NCI-H510A (cell line): ENCODE data around the gene SFXN4.

Experiments
- DNase-seq: peaks from one replicate; lab custom pipeline; 2025; lab: John Stamatoyannopoulos, UW

SFXN4 gene, protein sequence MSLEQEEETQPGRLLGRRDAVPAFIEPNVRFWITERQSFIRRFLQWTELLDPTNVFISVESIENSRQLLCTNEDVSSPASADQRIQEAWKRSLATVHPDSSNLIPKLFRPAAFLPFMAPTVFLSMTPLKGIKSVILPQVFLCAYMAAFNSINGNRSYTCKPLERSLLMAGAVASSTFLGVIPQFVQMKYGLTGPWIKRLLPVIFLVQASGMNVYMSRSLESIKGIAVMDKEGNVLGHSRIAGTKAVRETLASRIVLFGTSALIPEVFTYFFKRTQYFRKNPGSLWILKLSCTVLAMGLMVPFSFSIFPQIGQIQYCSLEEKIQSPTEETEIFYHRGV

DNA sequence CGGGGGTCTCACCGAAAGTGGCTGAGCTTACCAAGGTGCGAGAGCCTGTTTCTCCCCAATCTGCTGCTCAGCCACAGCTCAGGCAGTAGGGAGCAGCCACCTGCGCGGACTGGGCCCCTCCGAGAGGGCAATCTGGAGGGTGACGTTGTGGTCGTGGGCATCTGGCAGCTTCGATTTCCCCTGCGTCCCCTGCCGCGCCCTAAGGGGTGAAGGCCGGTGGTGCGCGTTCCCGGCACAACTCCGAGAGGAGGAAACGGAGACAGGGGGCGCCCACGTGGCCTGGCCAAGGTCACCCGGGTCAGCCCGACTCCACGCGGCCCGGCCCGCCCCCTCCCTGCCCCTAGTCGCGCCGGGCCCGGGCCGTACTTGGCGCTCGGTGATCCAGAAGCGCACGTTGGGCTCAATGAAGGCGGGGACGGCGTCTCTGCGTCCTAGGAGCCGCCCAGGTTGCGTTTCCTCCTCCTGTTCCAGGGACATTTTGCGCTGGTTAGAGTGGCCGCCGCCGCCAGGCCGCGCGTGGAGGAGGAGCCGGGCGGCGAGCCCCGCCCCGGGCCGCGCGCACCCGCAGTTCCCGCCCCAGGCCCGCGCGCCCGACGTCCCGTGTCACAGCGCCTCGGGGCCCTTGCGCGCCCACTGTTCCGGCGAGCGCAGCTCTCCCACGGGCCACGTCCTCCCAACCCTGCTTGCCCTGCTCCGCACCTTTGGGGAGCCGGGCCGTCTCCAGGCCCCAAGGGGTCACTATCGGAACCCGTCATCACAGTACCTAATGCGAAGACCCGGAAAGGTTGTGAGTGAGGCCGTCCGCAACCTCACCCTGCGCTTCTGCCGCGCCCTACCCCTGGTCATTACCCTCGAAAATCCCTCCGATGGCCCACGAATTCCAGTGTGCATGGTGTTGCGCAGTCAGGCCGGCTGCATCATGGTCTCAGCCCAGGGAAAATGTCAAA is at the start of gene SFXN4:
Gene SFXN4, minus strand, starts transcription at position 544 of the 947 bp plus-strand sequence. Its CDS starts 67 bp downstream, at position 477.
- peak; percentile 62 for DNase-seq

DNA sequence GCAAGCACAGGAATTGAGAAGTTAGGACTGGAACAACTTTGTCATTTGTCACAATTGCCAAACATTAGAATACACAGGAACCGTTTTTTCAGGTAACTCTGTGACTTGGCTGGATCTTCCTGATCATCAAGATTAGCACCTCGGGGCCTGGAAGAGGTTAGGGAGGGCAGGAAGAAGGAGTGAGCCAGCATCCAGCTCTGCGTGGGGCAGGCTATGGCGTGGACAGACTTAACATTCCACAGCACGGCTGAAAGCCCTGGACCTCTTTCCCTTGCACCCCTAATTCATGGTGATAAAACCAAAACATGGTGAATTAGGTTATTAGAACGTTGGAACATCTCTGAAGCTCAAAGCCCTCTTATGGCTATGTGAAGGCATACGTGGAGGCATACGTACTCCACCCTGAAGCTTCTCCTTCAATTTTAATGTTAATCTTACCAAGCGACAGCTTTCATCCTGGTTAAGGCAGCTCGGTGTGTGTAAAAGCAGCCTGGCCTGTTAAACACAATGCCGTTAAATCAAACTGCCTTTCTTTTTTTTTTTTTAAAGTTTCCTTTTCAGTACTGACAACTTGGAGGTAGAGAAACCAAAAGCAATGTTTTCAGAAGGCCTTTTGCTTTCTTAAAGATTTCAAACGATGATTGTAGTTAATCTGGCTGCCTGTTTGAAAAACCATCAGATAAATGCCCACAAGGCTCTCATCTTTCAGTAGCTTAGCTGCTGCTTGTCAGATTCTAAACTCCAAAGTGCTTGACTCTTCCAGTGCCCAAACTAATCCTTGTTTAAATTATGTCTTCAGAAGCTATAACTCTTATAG is 46.3 kb upstream of the SFXN4 start:
- no peak for DNase-seq

DNA sequence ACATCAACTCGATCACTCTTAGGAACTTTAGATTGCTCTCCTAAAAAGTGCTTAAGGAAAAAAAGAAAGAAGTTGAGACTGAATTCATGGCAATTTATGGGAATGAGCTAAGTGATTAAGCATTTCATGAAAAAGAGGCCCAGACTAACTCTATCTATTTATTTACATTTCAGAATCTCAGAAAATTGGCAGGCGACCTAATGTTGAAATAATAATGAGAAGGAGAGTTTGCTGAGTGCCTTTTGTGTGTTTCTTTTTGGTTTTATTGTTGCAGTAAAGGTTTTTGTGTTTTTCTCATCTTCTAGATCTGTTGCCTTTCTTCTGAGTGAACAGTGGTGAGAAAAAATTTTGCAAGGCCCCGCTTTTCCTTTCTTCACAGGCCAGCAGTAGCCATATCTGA is 45.7 kb upstream of the SFXN4 start:
- DNase-seq: no peak

DNA sequence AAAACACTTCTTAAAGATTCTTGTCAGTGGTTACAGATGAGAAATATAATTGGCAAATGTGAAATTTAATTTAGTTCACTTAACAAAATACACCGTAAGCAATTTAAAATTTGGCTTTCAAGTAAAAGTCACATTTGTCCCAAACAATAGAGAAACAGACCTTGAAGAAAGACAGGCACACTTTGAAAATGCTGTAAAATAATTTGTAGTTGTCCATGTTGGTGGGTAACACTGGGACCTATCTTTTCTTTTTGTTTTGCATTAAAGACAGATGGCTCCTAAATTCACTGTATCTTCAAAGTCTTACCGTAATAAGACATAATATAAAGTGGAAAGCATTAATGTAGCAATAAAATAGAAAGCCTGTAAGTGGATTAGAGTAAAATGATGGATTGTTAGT is 45.1 kb upstream of the SFXN4 start:
- no peak for DNase-seq

DNA sequence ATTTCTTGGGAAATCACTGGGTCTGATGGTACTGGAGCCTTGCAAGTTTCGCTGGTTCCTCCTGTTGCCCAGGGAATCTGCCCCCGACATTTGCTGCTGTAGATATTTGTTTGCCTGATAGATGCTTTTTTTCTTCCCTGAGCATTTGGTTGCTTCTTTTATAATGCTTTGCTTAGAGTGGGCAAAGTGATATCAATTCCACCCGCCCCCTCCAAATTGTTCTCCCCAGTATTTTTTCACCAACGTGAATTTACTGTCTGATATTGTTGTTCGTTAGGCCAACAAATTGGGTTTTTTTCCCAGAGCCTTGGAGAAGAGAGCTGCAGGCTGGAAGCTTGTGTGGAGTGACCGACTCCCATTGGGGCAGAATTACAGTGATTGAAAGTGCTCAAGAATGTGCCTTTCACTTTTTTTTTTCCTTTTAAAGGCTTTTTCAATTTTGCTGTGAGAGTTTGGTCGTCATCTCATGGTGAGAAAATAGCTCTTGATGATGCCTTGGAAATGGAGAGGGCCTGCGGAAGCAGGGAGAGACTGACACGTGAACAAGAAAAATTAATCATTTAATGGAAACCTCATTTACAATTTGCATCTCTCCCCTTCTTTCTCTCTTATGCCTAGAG is 44.3 kb upstream of the SFXN4 start:
- no peak for DNase-seq

DNA sequence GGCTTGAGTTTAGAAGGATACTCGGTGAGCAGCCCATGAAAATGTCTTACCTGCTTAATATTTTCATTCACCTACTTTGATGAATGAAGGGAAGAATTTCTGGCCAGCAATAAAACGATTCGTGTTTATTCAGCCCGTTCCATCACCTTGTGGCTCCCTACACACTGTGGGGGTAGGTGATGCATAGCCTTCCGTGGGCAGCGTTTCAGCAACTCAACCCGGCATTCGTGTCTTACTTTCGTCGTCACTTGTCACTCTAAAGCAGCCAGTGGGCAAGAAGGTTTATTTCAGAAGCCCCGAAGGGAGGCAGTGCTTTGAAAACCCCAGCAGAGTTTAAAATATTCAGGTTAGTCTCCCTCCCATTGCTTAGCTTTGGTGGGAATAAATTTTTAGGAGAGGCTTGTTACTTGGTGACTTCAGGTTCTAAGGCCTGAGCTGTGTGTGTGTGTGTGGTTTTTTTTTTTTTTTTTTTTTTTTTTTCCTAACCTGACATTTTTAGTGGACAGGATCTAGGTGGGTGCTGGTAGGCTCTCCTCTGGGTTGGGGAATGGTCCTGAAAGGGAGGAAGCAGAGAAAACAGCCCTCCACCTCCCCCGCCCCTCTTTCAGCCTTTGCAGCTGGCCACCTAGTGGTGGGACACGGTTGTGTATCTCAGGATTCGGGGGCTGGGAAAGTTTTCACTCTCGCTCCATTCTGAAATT is 43.7 kb upstream of the SFXN4 start:
- peak; percentile 23 for DNase-seq

DNA sequence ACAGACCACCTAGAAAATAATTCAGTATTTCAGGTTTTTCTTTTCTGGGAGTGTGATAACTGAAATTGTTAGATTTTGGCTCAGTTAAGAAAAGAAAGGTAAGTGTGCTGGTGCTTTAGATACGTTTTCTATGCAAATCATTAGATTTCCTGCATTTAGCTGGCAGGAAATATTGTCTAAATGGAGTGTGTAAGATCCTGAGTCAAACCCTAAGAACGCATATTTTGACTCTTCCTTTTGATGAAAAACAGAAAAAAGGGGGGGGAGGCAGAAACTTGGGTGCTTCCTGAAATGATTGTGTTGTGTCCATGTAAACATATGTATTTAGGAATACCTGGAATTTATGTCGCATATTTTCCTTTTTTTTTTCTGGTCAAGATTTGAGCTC is 43.0 kb upstream of the SFXN4 start:
- no peak for DNase-seq

DNA sequence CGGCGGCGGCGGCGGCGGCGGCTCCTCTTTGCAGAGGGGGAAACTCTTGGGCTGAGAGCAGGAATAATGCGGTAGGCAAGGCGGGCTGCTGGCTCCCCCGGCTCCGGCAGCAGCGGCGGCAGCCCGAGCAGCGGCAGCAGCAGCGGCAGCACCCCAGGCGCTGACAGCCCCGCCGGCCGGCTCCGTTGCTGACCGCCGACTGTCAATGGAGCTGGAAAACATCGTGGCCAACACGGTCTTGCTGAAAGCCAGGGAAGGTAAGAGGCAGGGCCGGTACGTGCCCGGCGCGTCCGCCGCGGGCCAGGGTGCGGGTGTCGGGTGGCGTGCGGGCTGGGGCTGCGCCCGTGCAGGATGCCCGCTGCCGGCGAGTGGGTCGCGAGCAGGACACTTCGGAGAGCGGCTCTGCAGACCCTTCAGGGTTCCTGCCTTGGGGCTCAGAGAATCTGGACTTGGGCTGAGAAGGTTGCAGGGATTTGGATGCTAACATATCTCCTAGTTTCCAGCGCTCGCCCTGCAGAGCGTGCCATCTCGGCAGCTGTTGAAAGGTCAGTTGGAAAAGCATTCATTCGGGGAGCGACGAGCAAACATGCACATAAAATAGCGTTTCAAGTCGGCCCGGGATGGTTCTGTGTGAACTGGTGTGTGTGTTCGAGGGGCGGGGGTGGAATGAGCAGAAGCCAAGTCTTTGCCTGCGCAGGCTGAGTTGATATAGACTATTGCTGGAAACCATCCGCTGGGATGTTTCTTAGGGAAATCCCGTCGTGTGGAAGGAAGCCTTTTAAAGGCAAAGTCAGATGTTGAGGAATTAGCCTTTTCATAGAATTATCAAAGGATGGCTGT is 42.4 kb upstream of the SFXN4 start:
- peak; percentile 49 for DNase-seq

DNA sequence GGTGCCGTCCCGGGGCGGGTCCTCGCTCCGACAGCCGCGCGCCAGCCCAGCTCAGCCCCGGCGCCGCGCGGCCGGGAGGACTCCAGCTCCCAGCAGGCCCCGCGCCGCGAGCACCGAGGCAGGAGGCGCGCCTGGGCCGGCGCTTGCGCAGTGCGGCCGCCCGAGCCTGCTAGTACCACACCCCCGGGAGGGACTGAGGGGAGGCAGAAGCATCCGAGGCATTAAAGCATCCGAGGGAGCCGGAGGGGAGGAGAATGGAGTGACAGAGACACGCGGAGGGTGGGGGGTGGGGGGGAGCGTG is 41.8 kb upstream of the SFXN4 start, which contains the start of gene GRK5:
Gene GRK5, plus strand, starts transcription at position 206 of the 301 bp plus-strand sequence. CDS start 347 bp downstream, outside the sequence.
- peak; percentile 92 for DNase-seq

DNA sequence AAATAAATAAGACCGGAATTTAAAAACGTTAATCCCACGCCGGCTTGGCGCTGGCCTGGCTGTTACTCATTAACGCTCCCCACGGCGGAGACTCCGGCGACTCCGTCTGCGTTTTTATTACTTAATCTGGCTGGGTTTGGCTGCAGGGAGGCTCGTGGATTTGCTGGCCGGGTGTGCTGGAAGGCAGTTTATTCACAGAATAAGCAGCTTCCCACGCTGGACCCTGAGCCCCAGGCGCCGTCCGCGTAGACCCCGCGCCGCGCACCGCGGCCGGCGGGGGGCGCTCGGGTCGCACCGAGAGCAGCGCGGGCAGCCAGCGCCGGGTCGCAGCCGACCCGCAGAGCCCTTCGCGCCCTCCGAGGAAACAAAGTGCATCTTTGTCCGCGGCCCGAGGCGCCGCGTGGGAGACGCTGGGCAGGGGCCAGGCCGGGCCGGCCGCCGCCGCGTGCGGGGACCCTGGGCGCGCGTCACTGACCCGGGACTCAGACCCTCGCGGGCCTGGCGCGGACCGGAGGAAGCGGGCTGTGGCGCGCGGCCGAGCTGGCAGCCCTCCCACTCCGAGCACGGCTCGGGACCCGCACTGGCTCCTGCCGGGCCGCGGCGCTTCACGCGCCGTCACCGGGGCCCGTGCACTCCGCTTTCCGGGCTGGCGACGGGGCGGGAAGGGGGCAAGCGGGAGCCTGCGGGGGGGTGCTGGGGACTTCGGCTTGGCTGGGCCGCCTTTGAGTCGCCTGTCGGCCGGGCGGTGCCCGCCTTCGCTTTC is 41.3 kb upstream of the SFXN4 start:
- peak; percentile 58 for DNase-seq

DNA sequence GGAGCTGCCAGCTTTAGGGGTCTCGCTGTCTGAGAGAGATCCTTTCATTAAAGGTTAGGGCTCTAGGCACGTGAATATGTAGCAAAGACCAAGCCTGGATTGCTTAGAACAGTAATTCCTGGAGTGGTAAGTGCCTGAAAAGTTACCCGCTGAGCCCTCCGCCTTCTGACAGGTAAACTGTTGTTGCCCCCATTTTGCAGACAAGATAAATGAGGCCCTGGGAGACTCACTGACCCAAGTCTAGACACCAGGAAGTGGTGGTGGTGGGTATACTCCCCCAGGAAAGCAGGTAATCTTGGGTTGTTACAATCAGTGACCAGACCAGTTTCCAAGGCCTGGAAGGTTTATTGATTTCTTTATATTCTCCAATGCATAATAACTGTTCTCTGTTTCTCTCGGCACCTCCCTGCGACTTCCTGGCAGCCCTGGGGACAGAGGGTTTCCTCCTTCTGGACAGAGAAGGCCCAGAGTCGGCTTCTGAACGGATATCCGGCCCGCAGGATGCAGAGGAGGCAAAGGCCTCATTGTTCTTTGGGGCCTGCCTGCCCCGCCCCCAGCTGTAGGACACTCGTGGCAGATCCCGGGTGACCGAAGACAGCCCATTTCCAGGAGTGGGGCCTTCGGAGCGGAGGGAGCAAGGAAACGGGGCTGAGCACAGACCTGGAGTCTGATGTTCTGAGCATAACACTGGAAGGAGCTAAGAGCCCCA is 40.5 kb upstream of the SFXN4 start:
- DNase-seq: no peak

DNA sequence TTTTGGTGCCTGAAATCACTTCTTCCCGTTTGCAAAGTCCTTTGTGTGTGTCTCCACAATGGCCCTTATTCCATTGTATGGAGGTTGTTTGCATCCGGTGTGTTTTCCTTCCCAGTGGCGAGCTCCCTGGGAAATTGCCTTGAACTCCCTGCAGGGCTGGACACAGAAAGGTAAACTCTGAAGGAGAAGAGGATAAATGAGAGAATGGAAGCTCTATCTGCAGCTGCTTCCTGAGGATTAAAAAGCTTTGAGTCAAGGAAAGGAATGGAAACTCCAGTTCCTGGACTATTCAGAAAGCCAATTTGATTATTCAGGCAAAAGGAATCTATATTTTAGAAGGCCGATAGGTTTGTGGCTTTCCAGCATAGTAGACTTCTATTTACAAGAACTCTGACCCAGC is 37.5 kb upstream of the SFXN4 start:
- no peak for DNase-seq

DNA sequence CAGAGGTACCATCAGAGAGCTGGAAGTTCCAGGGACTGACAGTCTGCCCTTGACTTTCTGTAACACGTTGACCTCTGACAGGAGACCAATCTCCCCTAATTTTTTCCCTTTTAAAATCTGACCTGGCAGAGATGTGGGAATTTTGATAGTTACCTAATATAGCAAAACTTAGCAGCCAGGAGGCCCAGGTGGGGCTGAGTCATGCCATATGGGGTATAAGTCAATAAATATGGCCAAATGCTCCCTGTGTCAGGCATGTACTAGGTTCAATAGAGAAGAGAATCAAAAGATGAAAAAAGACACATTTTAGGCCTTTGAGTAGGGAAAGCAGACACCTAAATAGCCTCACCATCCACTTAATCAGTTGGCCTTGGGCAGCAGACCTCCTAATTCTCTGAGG is 35.7 kb upstream of the SFXN4 start:
- DNase-seq: no peak

DNA sequence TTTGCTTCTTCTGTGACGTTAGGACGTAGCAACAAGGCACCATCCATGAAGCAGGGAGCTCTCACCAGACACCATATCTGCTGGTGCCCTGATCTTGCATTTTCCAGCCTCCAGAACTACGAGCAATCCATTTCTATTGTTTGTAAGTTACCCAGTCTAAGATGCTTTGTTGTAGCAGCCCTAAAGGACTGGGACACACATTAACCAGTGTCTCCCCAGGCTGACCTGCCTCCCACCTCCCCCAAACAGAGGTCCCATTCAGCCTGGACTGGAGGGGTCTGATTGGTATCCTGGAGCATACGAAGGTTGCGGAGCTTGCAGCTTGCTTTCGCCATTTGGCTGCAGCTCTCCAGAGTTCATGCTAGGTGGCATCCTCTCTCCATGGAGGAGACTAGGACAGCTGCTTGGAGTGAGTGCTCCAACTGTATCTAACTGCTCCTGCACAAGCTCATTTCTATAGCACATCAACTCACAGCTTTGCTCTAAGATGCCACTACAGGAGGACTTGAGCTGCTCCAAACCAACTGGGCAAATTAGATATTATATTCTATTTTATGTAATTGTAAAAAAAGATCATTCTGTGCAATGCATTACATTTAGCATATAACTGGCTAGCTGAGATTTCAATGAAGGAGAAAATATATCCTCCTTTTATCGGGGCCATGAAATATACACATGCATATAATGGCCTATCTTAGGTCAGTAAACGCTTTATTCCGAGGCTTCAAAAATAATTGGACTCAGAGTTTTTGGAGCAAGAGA is 33.9 kb upstream of the SFXN4 start:
- peak; percentile 28 for DNase-seq

DNA sequence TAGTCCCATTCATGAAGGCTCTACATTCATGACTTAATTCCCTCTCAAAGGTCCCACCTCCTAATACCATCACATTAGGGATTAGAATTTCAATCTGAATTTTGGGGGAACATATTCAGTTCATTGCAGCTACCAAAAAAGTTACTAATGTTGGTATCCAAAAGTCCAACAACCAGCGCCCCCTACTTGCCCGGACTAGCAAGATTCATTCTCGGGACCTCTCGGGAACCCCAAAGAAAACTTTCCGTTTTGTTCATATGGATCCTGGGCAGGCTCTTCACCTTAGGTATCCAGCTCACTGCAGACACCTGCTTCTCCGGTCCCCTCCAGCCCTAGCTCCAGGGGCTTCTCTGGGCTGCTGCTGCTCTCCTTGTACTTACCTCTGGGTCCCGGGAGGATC is 32.9 kb upstream of the SFXN4 start:
- DNase-seq: no peak

DNA sequence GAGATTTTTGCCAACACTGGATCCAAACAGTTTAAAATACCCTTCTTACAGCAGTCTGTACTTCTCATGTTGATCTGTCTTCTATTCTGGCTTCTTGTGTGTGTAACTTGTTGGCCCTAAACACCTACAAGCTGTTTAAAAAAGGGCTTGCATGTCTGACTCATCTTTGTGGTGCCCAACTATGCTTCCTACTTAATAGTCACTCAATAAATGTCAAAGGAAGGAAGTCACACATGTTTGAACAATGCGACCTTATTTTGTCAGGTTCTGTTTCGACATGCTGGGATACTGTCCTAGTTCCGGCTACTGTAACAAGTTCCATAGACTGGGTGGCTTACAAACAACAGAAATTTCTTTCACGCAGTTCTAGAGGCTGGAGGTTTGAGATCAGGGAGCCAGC is 32.4 kb upstream of the SFXN4 start:
- DNase-seq: no peak

DNA sequence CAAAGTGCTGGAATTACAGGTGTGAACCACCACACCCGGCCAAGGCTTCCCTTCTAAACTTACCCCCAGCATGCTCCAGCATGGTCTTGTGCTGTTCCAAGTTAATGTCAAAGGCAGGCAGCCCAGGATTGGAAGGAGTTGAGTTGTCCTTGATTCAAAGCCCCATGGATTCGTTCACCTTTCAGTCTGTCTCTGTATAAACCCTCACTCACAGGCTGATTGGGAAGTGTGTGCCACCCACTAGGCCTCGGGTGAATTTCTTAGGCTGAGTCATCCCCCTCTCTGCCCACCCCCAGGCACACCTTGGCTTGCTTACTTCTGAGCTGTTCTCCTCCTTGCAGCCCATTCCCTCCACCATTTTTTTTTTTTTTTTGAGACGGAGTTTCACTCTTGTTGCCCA is 26.4 kb upstream of the SFXN4 start:
- no peak for DNase-seq
